Tibial artery (tissue), 4 donors: ENCODE results near the gene SLC36A1.

ENCODE experiments used
- DNase-seq, 2 donors: peaks; one replicate each; pipeline ENCODE4 v3.0.0-alpha.2; 2019
- H3K27ac ChIP-seq, 2 donors: fragments of 200-600 bp; sonication (generic) in 1 of 2; 1 replicate in 1 of 2; 2 replicates in 1 of 2; pipeline ENCODE4 v1.5.1; 2018 to 2019; ENCODE audit warnings: mild to moderate bottlenecking in 1 of 2
- H3K27me3 ChIP-seq, 2 donors: fragments of 200-600 bp; sonication (generic) in 1 of 2; one replicate each; pipeline versions ENCODE4 v1.5.1 to v1.6.0; 2016 to 2019
- H3K36me3 ChIP-seq, 3 donors: fragments of 200-600 bp; sonication (generic) in 2 of 3; one replicate each; pipeline ENCODE4 v1.5.1; 2016 to 2019; ENCODE audit warnings: mild to moderate bottlenecking in 2 of 3
- H3K4me1 ChIP-seq, 4 donors: fragments of 200-600 bp; sonication (generic) in 2 of 4; 1 replicate in 3 of 4; 2 replicates in 1 of 4; pipeline ENCODE4 v1.5.1; 2016 to 2019
- H3K4me3 ChIP-seq, 2 donors: fragments of 200-600 bp; sonication (generic) in 1 of 2; 1 replicate in 1 of 2; 2 replicates in 1 of 2; pipeline ENCODE4 v1.5.1; 2018 to 2019; ENCODE audit warnings: mild to moderate bottlenecking in 2 of 2
- H3K9me3 ChIP-seq, 3 donors: fragments of 200-600 bp; sonication (generic) in 1 of 3; one replicate each; pipeline ENCODE4 v1.5.1; 2016 to 2019
- CTCF ChIP-seq, 2 experiments: fragments of 200-600 bp in 1 of 2; fragments of 450-650 bp in 1 of 2; IDR thresholded peaks; one replicate each; pipeline ENCODE4 v1.5.1; 2017 to 2019; ENCODE audit warnings: antibody characterized with exemption in 2 of 2, mild to moderate bottlenecking in 1 of 2, moderate library complexity in 1 of 2
- intact Hi-C: fragments of 100-400 bp; cut with DNase I; formaldehyde crosslinking; loops from one replicate; pipeline ENCODE4 v1.15.0; 2023; ENCODE audit warnings: low total_unique reads

Gene SLC36A1

GRCh38 chr5:151454889-151455288 lies 7.5 kb downstream of the SLC36A1 start:
- Histone ChIP-seq H3K27ac (no peak overlapping the region), H3K4me1 (peaks cover 0 to 10% (median 0%) of the 10 kb centered on the region in 4 donors)

DNA sequence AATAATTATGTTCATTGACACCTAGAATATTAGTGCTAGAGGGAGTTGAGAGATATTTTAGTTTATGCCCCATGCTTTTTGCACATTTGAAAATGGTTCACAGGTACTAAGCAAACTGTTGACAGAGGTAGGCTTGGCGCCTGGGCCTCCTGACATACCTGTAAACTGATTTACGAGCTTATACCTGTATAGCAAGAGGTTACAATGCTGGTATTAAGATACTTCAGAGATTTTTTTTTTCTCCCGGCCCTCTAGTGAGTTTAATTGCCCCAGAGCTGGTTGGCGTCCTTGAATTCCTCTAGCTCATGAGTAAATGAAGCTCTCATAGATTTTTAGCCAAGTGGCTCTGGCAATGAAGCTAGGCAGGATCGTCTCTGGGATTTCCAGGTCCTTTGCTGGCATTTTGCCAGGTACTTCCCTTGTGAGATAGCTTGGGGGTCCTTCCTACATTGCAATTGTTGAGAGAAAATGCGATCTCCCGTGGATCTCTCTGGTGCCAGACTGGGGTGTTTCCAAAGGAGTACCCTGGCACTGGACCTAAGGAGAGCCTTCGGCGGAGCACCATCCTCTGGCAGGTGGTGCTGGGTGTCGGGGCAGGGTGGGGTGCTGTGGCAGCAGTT lies 9.0 kb downstream of the SLC36A1 start:
- intact Hi-C loops: no loop called here
- Histone ChIP-seq H3K27me3 (no peaks in the 10 kb centered on the region), H3K36me3 (peaks cover 4 to 20% (median 15%) of the 10 kb centered on the region in 3 donors), H3K9me3 (no peaks in the 10 kb centered on the region), H3K4me1 (peaks cover 0 to 10% (median 0%) of the 10 kb centered on the region in 4 donors), H3K27ac (no peak overlapping the region), H3K4me3 (no peak overlapping the region)
- no peak for DNase-seq
- no peak for TF ChIP-seq CTCF (IDR thresholded peaks at IDR 0.05)

More at GRCh38 chr5:151454889-151455288, 7.5 kb downstream of the SLC36A1 start:
- no peak for DNase-seq
- no peak for TF ChIP-seq CTCF (IDR thresholded peaks at IDR 0.05)
- Histone ChIP-seq H3K36me3 (peaks cover 4 to 10% (median 9%) of the 10 kb centered on the region in 3 donors), H3K4me3 (no peak overlapping the region), H3K27me3 (no peaks in the 10 kb centered on the region), H3K9me3 (no peaks in the 10 kb centered on the region)
- intact Hi-C loops: no loop called here

GRCh38 chr5:151458314-151458713 lies 10.9 kb downstream of the SLC36A1 start:
- TF ChIP-seq CTCF (IDR thresholded peaks at IDR 0.05): no peak
- Histone ChIP-seq H3K4me3 (no peak overlapping the region), H3K9me3 (no peaks in the 10 kb centered on the region), H3K27ac (no peak overlapping the region), H3K27me3 (no peaks in the 10 kb centered on the region), H3K4me1 (peaks cover 0 to 10% (median 0%) of the 10 kb centered on the region in 4 donors), H3K36me3 (peaks cover 4 to 25% (median 15%) of the 10 kb centered on the region in 3 donors)
- DNase-seq: no peak
- intact Hi-C loops: no loop called here

DNA sequence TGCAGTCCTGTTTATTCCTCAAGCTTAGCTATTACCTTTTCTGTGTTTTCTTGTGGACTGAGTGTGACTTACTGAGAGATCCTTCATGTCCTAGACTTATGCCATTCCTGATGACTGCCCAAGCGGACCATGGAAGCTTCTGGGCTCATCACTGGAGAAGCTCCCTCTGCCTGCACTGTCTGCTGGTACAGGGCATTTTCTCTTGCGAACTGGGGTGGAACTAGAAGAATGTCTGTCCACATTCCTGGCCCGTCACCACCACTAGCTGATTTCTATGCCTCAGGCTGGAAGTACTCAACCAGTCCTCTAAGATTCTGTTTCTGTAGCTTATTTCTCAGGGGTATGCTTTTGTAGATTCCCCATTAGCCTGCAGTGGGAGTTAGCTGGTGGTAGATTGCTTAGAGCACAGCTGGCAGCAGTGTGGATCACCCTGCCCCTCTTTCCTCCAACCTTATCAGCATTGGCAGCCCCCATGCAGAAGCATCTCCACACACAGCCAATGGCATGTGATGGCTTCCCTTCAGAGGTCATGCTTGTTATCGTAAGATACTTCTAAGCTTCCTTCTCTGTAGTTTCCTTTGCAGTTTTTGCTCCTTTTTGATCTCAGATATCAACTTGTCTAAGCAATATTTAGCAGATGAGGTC lies 12.4 kb downstream of the SLC36A1 start:
- Histone ChIP-seq H3K27ac (no peak overlapping the region), H3K36me3 (peaks cover 14 to 29% (median 20%) of the 10 kb centered on the region in 3 donors), H3K27me3 (no peaks in the 10 kb centered on the region), H3K4me1 (peaks cover 0 to 10% (median 0%) of the 10 kb centered on the region in 4 donors), H3K9me3 (no peaks in the 10 kb centered on the region), H3K4me3 (no peak overlapping the region)
- no peak for DNase-seq
- TF ChIP-seq CTCF (IDR thresholded peaks at IDR 0.05): no peak
- intact Hi-C loops: no loop called here

GRCh38 chr5:151461312-151461711 lies 13.9 kb downstream of the SLC36A1 start:
- Histone ChIP-seq H3K36me3 (peaks cover 27 to 42% (median 28%) of the 10 kb centered on the region in 3 donors), H3K9me3 (no peaks in the 10 kb centered on the region), H3K4me1 (peaks cover 0 to 8% (median 0%) of the 10 kb centered on the region in 4 donors), H3K4me3 (no peak overlapping the region), H3K27ac (no peak overlapping the region), H3K27me3 (no peaks in the 10 kb centered on the region)
- TF ChIP-seq CTCF (IDR thresholded peaks at IDR 0.05): no peak
- intact Hi-C loops: no loop called here
- DNase-seq: no peak
